ENCODE data around the gene HDAC1. TPM values are rescaled to one million over a fixed set of nuclear protein-coding genes. Genes with fewer than 3 reads are reported as not detected.
A peak's percentile ranks its signal among the peaks of the same experiment; 100 is the strongest.

The HDAC1 gene
- total and polyA plus RNA-seq, 10 donors: 83.0 to 116 (median 98.7) TPM

DNA sequence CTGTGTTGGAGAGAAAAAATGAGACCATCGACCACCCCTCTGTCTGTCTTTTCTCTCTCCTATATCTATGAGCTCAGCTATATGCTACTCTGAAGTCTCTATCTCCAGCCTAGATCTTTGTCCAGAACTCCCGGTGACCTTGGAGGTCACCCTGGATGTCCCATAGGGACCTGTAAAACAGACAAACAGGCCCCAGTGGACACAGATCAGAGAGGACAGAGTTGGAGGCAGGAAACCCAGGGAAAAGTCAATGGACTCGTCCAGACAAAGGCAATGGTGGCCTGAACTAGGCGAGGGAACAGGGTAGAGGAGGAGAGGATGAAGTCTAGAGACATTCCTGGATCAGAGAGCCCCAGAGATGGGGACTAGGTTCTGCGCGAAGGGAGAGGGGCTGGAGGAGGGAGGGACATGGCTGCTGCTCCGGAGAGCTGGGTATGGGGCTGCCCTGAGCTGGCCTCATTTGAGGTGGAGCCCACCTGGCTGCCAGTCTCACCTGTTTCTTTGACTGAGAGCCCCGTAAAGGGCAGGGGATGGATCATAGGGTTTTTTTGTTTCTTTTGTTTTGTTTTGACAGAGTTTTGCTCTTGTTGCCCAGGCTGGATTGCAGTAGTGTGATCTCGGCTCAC is 54.8 kb downstream of the HDAC1 start:
- intact Hi-C loops (cut with DNase I; ENCODE audit: low total_unique reads): no loop called here
- no peaks in the 10 kb centered on the region for H3K9me3 ChIP-seq
- H3K4me1 ChIP-seq: peaks cover 25 to 85% (median 65%) of the 10 kb centered on the region in 6 donors
- DNase-seq: no peak
- H3K36me3 ChIP-seq: no peaks in the 10 kb centered on the region
- H3K27ac ChIP-seq: peak overlapping the region in 3 of 8 donors; percentile 39 to 63 (median 46)
- WGBS, 5 donors: 89 to 95% (median 91%) methylated on average over 9 of the region's 9 CpGs
- TF ChIP-seq POLR2AphosphoS5 (IDR thresholded peaks at IDR 0.05): no peak
- no peak for TF ChIP-seq POLR2A (IDR thresholded peaks at IDR 0.05)
- TF ChIP-seq, protein P1, sequence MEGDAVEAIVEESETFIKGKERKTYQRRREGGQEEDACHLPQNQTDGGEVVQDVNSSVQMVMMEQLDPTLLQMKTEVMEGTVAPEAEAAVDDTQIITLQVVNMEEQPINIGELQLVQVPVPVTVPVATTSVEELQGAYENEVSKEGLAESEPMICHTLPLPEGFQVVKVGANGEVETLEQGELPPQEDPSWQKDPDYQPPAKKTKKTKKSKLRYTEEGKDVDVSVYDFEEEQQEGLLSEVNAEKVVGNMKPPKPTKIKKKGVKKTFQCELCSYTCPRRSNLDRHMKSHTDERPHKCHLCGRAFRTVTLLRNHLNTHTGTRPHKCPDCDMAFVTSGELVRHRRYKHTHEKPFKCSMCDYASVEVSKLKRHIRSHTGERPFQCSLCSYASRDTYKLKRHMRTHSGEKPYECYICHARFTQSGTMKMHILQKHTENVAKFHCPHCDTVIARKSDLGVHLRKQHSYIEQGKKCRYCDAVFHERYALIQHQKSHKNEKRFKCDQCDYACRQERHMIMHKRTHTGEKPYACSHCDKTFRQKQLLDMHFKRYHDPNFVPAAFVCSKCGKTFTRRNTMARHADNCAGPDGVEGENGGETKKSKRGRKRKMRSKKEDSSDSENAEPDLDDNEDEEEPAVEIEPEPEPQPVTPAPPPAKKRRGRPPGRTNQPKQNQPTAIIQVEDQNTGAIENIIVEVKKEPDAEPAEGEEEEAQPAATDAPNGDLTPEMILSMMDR (IDR thresholded peaks at IDR 0.05 in 8 of 11, conservative IDR thresholded peaks at IDR 0.05 in 3 of 11): no peak
- no peaks in the 10 kb centered on the region for H3K27me3 ChIP-seq (replicated peaks in 1 of 7)
- H3K4me3 ChIP-seq: no peak overlapping the region

DNA sequence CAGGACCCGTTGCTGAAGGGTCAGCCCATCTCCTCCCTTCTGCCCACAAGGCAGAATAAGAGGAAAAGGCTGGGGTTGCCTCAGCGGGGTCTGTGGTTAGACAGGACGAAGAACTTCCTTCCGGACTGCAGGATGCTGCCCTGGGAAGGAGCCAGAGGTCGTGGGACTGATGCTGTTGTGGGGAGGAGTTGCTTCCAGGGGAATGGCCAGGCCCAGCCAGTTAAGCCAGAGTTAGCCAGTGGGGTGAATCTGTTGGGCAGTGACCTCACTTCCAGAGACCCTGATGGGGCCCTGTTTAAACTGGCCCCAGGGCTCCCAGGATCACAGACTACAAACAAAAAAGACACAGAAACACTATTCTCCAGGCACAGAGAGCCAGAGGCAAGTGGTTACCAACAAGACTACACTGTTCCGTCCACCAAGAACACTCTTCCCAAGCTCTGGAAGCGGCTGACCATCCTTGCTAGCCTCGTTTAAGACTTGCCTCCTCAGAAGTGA is 57.4 kb downstream of the HDAC1 start:
- TF ChIP-seq POLR2A (IDR thresholded peaks at IDR 0.05) (no peak), POLR2AphosphoS5 (IDR thresholded peaks at IDR 0.05) (peak in 2 of 3 donors; percentile 71 to 76)
- Histone ChIP-seq H3K36me3 (no peaks in the 10 kb centered on the region), H3K4me1 (peaks cover 41 to 97% (median 84%) of the 10 kb centered on the region in 6 donors), H3K9me3 (no peaks in the 10 kb centered on the region), H3K4me3 (no peak overlapping the region), H3K27ac (peak overlapping the region; percentile 55 to 96 (median 81)), H3K27me3 (replicated peaks in 1 of 7) (no peaks in the 10 kb centered on the region)
- intact Hi-C loops (cut with DNase I; ENCODE audit: low total_unique reads): no loop called here
- DNase-seq: peak; percentile 86
- WGBS, 5 donors: 26 to 35% (median 30%) methylated on average over 5 to 8 of the region's 8 CpGs

DNA sequence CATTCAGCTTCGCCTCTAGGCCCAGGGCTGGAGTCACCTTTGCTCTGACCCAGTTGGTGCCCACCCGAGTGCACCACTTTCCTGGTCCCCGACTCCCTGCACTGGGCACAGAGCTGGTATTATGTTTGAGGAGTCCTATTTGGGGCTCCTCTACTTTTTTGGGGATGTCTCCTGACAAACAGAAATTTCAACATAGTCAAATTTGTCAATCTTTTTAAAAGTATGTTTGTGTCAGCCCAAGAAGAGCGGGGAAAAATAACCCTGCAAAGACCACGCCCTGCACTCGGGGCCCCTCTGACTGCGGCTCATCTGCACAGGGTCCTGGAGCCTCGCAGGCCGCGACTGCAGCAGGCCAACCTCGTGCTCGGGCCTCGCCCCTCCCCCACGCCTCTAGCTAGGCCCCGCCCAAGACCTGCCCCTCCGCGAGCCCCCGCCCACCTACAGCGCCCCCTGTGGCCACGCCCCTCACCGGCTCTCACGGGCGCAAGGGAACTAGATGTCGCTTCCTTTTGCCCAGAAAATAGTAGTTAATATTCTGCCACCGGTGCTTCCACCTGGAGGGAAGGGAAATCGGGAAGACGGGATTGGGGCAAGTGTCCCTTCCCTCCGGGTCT is 59.0 kb downstream of the HDAC1 start:
- TF ChIP-seq POLR2AphosphoS5 (IDR thresholded peaks at IDR 0.05) (peak in 1 of 3 donors; percentile 80), POLR2A (IDR thresholded peaks at IDR 0.05) (no peak)
- TF ChIP-seq, protein P1 (IDR thresholded peaks at IDR 0.05 in 8 of 11, conservative IDR thresholded peaks at IDR 0.05 in 3 of 11): peak; percentile 33 to 89 (median 70)
- intact Hi-C loops (cut with DNase I; ENCODE audit: low total_unique reads): no loop called here
- Histone ChIP-seq H3K9me3 (no peaks in the 10 kb centered on the region), H3K27ac (peak overlapping the region; percentile 87 to 96 (median 94)), H3K4me1 (peaks cover 41 to 99% (median 76%) of the 10 kb centered on the region in 6 donors), H3K4me3 (peak overlapping the region; percentile 21 to 85 (median 50)), H3K27me3 (replicated peaks in 1 of 7) (no peaks in the 10 kb centered on the region), H3K36me3 (no peaks in the 10 kb centered on the region)
- WGBS, 5 donors: 19 to 33% (median 21%) methylated on average over 15 to 28 of the region's 28 CpGs
- peak; percentile 93 for DNase-seq

DNA sequence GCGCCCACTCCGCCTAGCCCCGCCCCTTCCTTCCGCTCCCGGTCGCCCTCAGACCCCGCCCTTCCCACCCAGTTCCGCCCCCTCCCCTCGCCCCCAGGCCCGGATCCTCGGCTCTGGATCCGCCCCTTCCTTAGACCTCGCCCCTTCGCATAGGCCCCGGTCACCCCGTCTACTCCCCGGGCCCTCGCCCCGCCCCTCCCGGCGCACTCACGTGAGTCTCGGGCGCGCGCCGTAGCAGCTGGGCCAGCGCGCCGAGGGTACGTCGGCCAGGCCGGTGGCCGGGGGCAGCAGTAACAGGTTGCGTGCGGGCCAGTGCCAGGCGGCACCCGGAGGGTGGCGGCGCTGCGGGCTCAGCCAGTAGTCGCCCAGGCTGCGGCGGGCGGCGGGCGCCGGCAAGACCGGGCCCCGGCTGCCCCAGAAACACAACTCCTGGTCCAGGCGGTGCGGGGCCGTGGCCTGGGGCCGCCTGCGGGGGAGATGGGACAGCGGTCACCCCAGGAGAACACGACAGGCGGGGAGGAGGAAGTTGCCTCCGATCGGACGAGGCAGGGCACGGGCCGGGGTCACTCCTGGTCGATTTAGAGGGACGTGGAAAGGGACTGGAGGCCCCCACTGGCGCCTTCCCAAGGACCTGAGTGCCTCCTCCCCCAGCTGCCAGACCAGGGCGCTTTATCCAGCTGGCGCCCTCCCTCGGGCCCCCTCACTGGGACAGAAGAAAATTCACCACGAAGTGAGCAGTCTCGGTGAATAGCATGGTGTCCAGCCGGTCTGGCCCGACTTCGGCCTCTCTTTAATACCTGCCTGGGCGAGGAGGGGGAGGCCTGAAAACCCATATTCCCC is 59.7 kb downstream of the HDAC1 start:
- intact Hi-C loops (cut with DNase I; ENCODE audit: low total_unique reads): no loop called here
- WGBS, 5 donors: 3 to 30% (median 4%) methylated on average over 9 to 75 of the region's 75 CpGs
- H3K27me3 ChIP-seq (replicated peaks in 1 of 7): no peaks in the 10 kb centered on the region
- H3K36me3 ChIP-seq: no peaks in the 10 kb centered on the region
- peaks cover 41 to 91% (median 70%) of the 10 kb centered on the region in 6 donors for H3K4me1 ChIP-seq
- H3K4me3 ChIP-seq: peak overlapping the region; percentile 47 to 85 (median 54)
- no peaks in the 10 kb centered on the region for H3K9me3 ChIP-seq
- peak overlapping the region; percentile 87 to 96 (median 94) for H3K27ac ChIP-seq
- DNase-seq: peak; percentile 99
- peak; percentile 91 to 96 (median 94) for TF ChIP-seq POLR2AphosphoS5 (IDR thresholded peaks at IDR 0.05)
- TF ChIP-seq, protein P1 (IDR thresholded peaks at IDR 0.05 in 8 of 11, conservative IDR thresholded peaks at IDR 0.05 in 3 of 11): no peak
- peak in 2 of 3 donors; percentile 50 to 82 for TF ChIP-seq POLR2A (IDR thresholded peaks at IDR 0.05)

Measured in spleen (tissue), 11 donors.